Measurements from ENCODE around the gene SLC35F1.
A peak's percentile ranks its signal among the peaks of the same experiment; 100 is the strongest.

Gene SLC35F1

DNA sequence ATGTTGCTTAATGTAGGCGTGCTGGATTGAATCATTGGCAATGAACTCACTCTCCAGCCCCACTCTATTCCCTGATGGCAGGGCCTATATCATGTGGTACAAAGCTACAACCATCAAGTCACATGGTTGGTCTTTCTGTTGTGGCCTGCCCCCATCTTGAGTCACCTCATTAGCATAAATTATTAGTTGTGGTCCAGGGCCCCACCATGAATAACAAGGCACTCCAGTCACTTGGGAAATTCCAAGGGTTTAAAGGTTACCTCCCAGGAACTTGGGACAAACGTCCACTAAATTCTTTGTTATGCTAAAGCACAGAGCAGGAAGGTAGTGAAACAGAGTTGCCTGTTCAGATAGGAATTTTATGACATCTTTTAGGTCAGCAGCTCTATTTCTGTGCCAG is 193.7 kb downstream of the SLC35F1 start:
- DNase-seq (ENCODE audit: low read depth, low spot score) = no peak
- H3K27ac ChIP-seq = no peak overlapping the region

- no peak overlapping the region for H3K27ac ChIP-seq
- DNase-seq (ENCODE audit: low read depth, low spot score) = no peak
Measured at GRCh38 chr6:118101220-118101619, 194.2 kb downstream of the SLC35F1 start.

- no peak for DNase-seq (ENCODE audit: low read depth, low spot score)
- no peak overlapping the region for H3K27ac ChIP-seq
Measured at GRCh38 chr6:118101831-118102345, 194.8 kb downstream of the SLC35F1 start.

- DNase-seq (ENCODE audit: low read depth, low spot score) = no peak
- H3K27ac ChIP-seq = no peak overlapping the region
Measured at GRCh38 chr6:118102401-118102800, 195.3 kb downstream of the SLC35F1 start.

DNA sequence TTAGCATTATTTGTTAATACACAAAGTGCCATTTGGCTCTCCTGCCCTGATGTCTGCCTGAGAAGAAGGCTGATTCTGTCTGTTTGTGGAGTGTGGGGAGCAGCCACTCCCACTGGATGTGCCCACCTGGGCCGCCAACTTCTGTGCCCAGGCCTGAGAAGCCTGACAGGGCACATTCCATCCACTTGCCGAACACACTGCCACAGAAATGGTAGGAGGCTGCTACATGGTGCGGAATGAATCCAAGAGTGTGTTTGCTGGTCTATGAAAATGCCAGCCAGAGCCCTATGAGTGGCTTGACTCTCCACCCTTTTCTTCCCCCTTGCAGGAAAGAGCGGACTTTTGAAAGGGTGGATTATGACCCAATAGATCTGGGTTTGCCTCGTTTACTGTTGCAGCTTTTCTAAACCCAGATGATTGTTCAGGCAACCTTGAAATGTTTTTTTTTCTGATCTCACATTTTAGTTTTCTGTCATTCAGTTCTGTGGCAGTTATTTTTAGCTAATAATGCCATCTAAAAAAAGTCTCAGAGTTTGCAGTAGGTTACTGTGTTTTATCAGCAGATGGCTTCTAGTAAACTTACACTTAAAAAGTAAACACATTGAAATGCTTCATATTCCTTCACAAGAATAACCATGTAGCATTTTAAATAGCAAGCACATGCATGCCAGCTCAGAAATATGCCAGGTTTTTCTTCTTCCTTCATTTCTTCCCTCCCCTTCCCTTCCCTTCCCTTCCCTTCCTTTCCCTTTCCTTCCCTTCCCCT is 196.5 kb downstream of the SLC35F1 start:
- no peak overlapping the region for H3K27ac ChIP-seq
- DNase-seq (ENCODE audit: low read depth, low spot score) = no peak

DNA sequence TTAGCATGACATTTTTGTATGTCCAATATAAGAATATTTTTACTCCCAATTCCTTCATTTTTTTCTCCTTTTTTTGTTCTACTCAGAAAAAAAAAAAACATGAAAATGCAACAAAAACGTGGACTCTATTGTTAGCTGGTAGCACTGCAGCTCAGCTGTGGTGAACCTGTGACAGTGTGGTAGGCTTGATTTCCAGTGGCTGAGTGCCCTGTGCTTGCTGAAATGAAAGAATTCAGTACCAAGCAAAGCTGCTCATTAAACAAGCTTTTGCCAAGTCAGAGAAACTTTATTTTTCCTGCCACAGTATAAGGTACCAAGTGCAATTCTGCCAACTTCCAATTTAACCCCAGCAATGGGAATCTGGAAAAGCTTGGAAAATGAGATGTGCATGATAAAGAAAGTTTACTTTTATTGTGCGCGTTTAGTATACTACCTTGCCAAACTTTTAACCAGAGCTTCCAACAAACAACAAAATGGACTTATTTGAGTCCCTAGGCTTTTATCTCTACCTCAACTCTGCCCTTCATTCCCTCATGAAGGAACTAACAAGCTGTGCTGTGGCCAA is 215.2 kb downstream of the SLC35F1 start:
- DNase-seq (ENCODE audit: low read depth, low spot score) = no peak
- no peak overlapping the region for H3K27ac ChIP-seq

DNA sequence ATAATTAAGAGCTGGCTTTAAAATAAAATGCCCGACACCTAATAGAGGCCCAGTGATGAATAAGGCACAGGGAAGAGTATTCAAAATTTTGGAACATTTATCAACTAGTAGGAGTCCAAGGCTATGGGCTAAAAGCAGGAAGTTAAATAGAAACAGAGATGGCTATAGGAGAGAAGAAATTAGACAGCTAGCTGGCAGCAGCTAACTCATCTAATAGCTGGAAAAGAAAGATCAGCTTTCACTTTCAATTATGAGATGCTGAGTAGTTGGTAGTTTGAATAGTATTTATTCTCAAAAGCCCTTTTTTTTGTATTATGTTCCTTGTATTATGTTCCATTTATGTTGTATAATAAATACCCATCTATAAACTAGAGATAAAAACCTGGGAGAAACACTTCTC is 215.7 kb downstream of the SLC35F1 start:
- no peak overlapping the region for H3K27ac ChIP-seq

GRCh38 chr6:118123503-118124037 is 216.5 kb downstream of the SLC35F1 start:
- no peak for DNase-seq (ENCODE audit: low read depth, low spot score)
- H3K27ac ChIP-seq = no peak overlapping the region

More for the DNA sequence above, 215.7 kb downstream of the SLC35F1 start:
- no peak for DNase-seq (ENCODE audit: low read depth, low spot score)

GRCh38 chr6:118124851-118125250 is 217.8 kb downstream of the SLC35F1 start:
- no peak overlapping the region for H3K27ac ChIP-seq
- DNase-seq (ENCODE audit: low read depth, low spot score) = no peak

DNA sequence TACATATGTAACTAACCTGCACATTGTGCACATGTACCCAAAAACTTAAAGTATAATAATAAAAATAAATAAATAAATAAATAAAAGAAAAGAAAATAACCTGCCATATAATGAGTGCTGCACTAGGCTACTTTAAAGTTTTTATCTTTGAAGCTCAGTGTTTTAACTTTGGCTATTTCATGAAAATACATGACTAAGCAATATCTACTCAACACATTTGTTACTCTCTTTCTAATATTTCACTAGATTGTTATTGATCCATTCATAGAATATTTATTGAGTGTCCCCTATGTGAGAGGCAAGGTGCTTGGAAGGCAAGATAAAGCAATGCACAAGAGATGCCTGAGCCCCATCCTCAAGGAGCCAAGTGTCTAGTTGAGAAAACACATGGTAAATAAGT is 221.7 kb downstream of the SLC35F1 start:
- no peak overlapping the region for H3K27ac ChIP-seq

GRCh38 chr6:118134206-118134605 is 227.1 kb downstream of the SLC35F1 start:
- H3K27ac ChIP-seq = no peak overlapping the region
- DNase-seq (ENCODE audit: low read depth, low spot score) = no peak

More for the DNA sequence above, 221.7 kb downstream of the SLC35F1 start:
- DNase-seq (ENCODE audit: low read depth, low spot score) = no peak

- no peak overlapping the region for H3K27ac ChIP-seq
- DNase-seq (ENCODE audit: low read depth, low spot score) = no peak
Measured at GRCh38 chr6:118134736-118135135, 227.7 kb downstream of the SLC35F1 start.

- DNase-seq (ENCODE audit: low read depth, low spot score) = no peak
- no peak overlapping the region for H3K27ac ChIP-seq
Measured at GRCh38 chr6:118135371-118135770, 228.3 kb downstream of the SLC35F1 start.

- H3K27ac ChIP-seq = no peak overlapping the region
- DNase-seq (ENCODE audit: low read depth, low spot score) = no peak
Measured at GRCh38 chr6:118141211-118141610, 234.1 kb downstream of the SLC35F1 start.

DNA sequence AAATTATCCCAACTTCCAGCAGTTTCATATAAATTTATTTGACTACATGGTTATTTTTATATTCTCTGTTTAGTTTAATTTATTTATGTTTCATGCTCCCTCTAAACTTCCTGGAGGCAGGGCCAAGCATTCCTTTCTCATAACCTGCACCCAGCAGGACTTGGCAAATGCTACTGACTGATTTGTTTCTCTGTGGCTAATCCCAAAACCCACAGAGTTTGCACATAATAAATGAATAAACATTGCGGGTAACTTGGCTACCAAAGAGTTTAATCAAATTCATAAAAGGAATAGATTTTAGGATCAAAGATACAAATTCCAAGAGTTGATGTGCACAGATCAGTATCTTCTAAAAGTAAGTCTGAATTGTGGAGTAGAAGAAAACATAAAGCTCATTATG is 239.5 kb downstream of the SLC35F1 start:
- DNase-seq (ENCODE audit: low read depth, low spot score) = peak; percentile 36
- H3K27ac ChIP-seq = peak overlapping the region; percentile 57

DNA sequence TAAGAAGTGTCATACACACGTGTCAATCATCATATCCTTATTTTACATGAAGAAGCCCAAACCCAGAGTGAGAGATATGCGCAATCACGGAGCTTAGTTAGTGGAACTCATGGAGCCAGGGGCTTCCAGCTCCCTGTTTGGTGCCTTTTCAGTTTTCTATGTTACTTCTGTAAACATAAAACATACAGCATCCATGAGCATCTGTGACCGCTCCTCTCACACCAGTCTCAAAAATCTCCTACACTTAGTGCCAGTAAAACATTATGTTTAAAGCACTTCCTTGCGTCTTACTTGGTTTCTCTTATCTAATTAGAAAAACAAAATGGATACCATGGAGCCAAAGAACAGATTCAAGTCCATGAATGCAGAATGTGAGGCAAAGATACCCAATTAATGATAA is 240.4 kb downstream of the SLC35F1 start:
- H3K27ac ChIP-seq = no peak overlapping the region
- no peak for DNase-seq (ENCODE audit: low read depth, low spot score)

GRCh38 chr6:118148561-118148960 is 241.5 kb downstream of the SLC35F1 start:
- no peak for DNase-seq (ENCODE audit: low read depth, low spot score)
- no peak overlapping the region for H3K27ac ChIP-seq

- no peak for DNase-seq (ENCODE audit: low read depth, low spot score)
- H3K27ac ChIP-seq = no peak overlapping the region
Measured at GRCh38 chr6:118152524-118152923, 245.5 kb downstream of the SLC35F1 start.

GRCh38 chr6:118161343-118161742 is 254.3 kb downstream of the SLC35F1 start:
- DNase-seq (ENCODE audit: low read depth, low spot score) = no peak

GRCh38 chr6:118163542-118163941 is 256.5 kb downstream of the SLC35F1 start:
- no peak for DNase-seq (ENCODE audit: low read depth, low spot score)
- no peak overlapping the region for H3K27ac ChIP-seq

More at GRCh38 chr6:118161343-118161742, 254.3 kb downstream of the SLC35F1 start:
- H3K27ac ChIP-seq = no peak overlapping the region

- H3K27ac ChIP-seq = no peak overlapping the region
- no peak for DNase-seq (ENCODE audit: low read depth, low spot score)
Measured at GRCh38 chr6:118165500-118165899, 258.4 kb downstream of the SLC35F1 start.

All from epithelial cell of prostate (primary cell).